Vagina (tissue), 2 donors: ENCODE results near the gene PTPN14. TPM values are rescaled to one million over a fixed set of nuclear protein-coding genes. Genes with fewer than 3 reads are reported as not detected.

Source experiments
- DNase-seq, 2 donors: peaks; one replicate each; pipeline ENCODE4 v3.0.0-alpha.2; 2017; ENCODE audit errors: extremely low spot score in 2 of 2
- H3K27ac ChIP-seq: fragments of 200-600 bp; sonication (generic); one replicate; pipeline ENCODE4 v1.5.1; 2019
- H3K27me3 ChIP-seq: fragments of 200-600 bp; sonication (generic); one replicate; pipeline ENCODE4 v1.5.1; 2019
- H3K36me3 ChIP-seq, 2 donors: fragments of 200-600 bp; sonication (generic); one replicate each; pipeline ENCODE4 v1.5.1; 2017 to 2019
- H3K4me1 ChIP-seq: fragments of 200-600 bp; sonication (generic); one replicate; pipeline ENCODE4 v1.5.1; 2019
- H3K4me3 ChIP-seq, 2 donors: fragments of 200-600 bp; sonication (generic); 1 replicate in 1 of 2; 2 replicates in 1 of 2; pipeline ENCODE4 v1.5.1; 2016 to 2019
- H3K9me3 ChIP-seq: fragments of 200-600 bp; sonication (generic); one replicate; pipeline ENCODE4 v1.5.1; 2019
- CTCF ChIP-seq, 3 experiments: fragments of 450-650 bp in 2 of 3; fragments of 200-600 bp in 1 of 3; sonication (generic) in 1 of 3; IDR thresholded peaks; one replicate each; pipeline ENCODE4 v1.5.1; 2017 to 2019; ENCODE audit warnings: antibody characterized with exemption in 3 of 3, mild to moderate bottlenecking in 2 of 3, moderate library complexity in 2 of 3
- POLR2A ChIP-seq, 2 donors: fragments of 450-650 bp; IDR thresholded peaks; one replicate each; pipeline ENCODE4 v1.6.1; 2017; ENCODE audit warnings: antibody characterized with exemption in 2 of 2, mild to moderate bottlenecking in 2 of 2, moderate library complexity in 2 of 2
- POLR2AphosphoS5 ChIP-seq, 2 donors: sonication (generic); formaldehyde crosslinking; IDR thresholded peaks; one replicate each; pipeline ENCODE4 v1.9.0; 2017; ENCODE audit warnings: antibody characterized with exemption in 2 of 2, mild to moderate bottlenecking in 2 of 2, low read depth in 1 of 2; ENCODE audit not compliant: insufficient read depth in 1 of 2
- intact Hi-C: fragments of 100-400 bp; cut with DNase I; formaldehyde crosslinking; loops from one replicate; pipeline ENCODE4 v1.15.1; 2023
- total RNA-seq: library from RNA; depleted of rRNA; stranded (reverse); fragments of >200 nt; gene quantifications from one replicate; pipeline ENCODE4 v1.2.3, GENCODE V29; 2016

PTPN14 gene
- total RNA-seq, 1 donor from 2014 or later = 24.3 TPM

GRCh38 chr1:214372092-214372491 lies 179.3 kb downstream of the PTPN14 start:
- Histone ChIP-seq H3K9me3 (no peaks in the 10 kb centered on the region), H3K4me3 (no peak overlapping the region), H3K36me3 (peaks cover 0 to 13% of the 10 kb centered on the region in 2 donors), H3K4me1 (no peaks in the 10 kb centered on the region), H3K27ac (no peak overlapping the region), H3K27me3 (no peaks in the 10 kb centered on the region)
- TF ChIP-seq CTCF (IDR thresholded peaks at IDR 0.05) (no peak), POLR2AphosphoS5 (IDR thresholded peaks at IDR 0.05; ENCODE audit: insufficient read depth in 1 of 2, low read depth in 1 of 2) (no peak), POLR2A (IDR thresholded peaks at IDR 0.05) (no peak)
- peak in 1 of 2 donors; percentile 3 for DNase-seq
- intact Hi-C loops = no loop called here

GRCh38 chr1:214370615-214371014 lies 180.8 kb downstream of the PTPN14 start:
- intact Hi-C loops = no loop called here
- H3K27me3 ChIP-seq = no peaks in the 10 kb centered on the region
- H3K36me3 ChIP-seq = peaks cover 0 to 10% of the 10 kb centered on the region in 2 donors
- no peaks in the 10 kb centered on the region for H3K4me1 ChIP-seq
- H3K27ac ChIP-seq = no peak overlapping the region
- no peak for DNase-seq
- TF ChIP-seq CTCF (IDR thresholded peaks at IDR 0.05) (no peak), POLR2AphosphoS5 (IDR thresholded peaks at IDR 0.05; ENCODE audit: insufficient read depth in 1 of 2, low read depth in 1 of 2) (no peak), POLR2A (IDR thresholded peaks at IDR 0.05) (no peak)
- no peak overlapping the region for H3K4me3 ChIP-seq
- H3K9me3 ChIP-seq = no peaks in the 10 kb centered on the region

GRCh38 chr1:214369364-214369763 lies 182.0 kb downstream of the PTPN14 start:
- no peak for DNase-seq
- intact Hi-C loops = no loop called here
- no peaks in the 10 kb centered on the region for H3K4me1 ChIP-seq
- no peak overlapping the region for H3K27ac ChIP-seq
- no peak for TF ChIP-seq CTCF (IDR thresholded peaks at IDR 0.05)
- TF ChIP-seq POLR2AphosphoS5 (IDR thresholded peaks at IDR 0.05; ENCODE audit: insufficient read depth in 1 of 2, low read depth in 1 of 2) = no peak
- TF ChIP-seq POLR2A (IDR thresholded peaks at IDR 0.05) = no peak
- H3K9me3 ChIP-seq = no peaks in the 10 kb centered on the region
- peaks cover 0 to 8% of the 10 kb centered on the region in 2 donors for H3K36me3 ChIP-seq
- H3K4me3 ChIP-seq = no peak overlapping the region
- no peaks in the 10 kb centered on the region for H3K27me3 ChIP-seq

GRCh38 chr1:214367841-214368240 lies 183.6 kb downstream of the PTPN14 start:
- Histone ChIP-seq H3K9me3 (no peaks in the 10 kb centered on the region), H3K4me1 (no peaks in the 10 kb centered on the region), H3K27me3 (no peaks in the 10 kb centered on the region), H3K27ac (no peak overlapping the region), H3K36me3 (peaks cover 0 to 15% of the 10 kb centered on the region in 2 donors), H3K4me3 (no peak overlapping the region)
- intact Hi-C loops = no loop called here
- DNase-seq = no peak
- TF ChIP-seq CTCF (IDR thresholded peaks at IDR 0.05) (no peak), POLR2A (IDR thresholded peaks at IDR 0.05) (no peak), POLR2AphosphoS5 (IDR thresholded peaks at IDR 0.05; ENCODE audit: insufficient read depth in 1 of 2, low read depth in 1 of 2) (no peak)

- DNase-seq = no peak
- intact Hi-C loops = no loop called here
- Histone ChIP-seq H3K4me1 (no peaks in the 10 kb centered on the region), H3K27me3 (no peaks in the 10 kb centered on the region), H3K36me3 (peaks cover 0 to 17% of the 10 kb centered on the region in 2 donors), H3K9me3 (no peaks in the 10 kb centered on the region), H3K27ac (no peak overlapping the region), H3K4me3 (no peak overlapping the region)
- no peak for TF ChIP-seq POLR2A (IDR thresholded peaks at IDR 0.05)
- TF ChIP-seq POLR2AphosphoS5 (IDR thresholded peaks at IDR 0.05; ENCODE audit: insufficient read depth in 1 of 2, low read depth in 1 of 2) = no peak
- no peak for TF ChIP-seq CTCF (IDR thresholded peaks at IDR 0.05)
Observed at GRCh38 chr1:214364786-214365295, 186.6 kb downstream of the PTPN14 start.
